ENCODE results near the gene GOLGA6C.

- TF ChIP-seq CTCF (IDR thresholded peaks at IDR 0.05) (no peak), EZH2 (IDR thresholded peaks at IDR 0.05; ENCODE audit: borderline replicate concordance, insufficient read depth, low read depth, low read length, poor library complexity, severe bottlenecking) (no peak)
These were observed 20.7 kb upstream of the GOLGA6C start for GRCh38 chr15:75237316-75237982.

Measured in B cell (primary cell).